Measurements from ENCODE around the gene TXNRD1.
"Not testable (repeated sequence)": the region's sequence is repeated elsewhere in the genome, so short reads cannot be mapped to it uniquely, and the experiment has no call there.

Gene TXNRD1

GRCh38 chr12:104331376-104331775, 115.8 kb downstream of the TXNRD1 start:
- no peak overlapping the region for H3K27ac ChIP-seq (replicated peaks)
- no peaks in the 10 kb centered on the region for H3K27me3 ChIP-seq (ENCODE audit: insufficient read depth, poor library complexity, severe bottlenecking)
- no peak overlapping the region for H3K4me3 ChIP-seq (replicated peaks; ENCODE audit: insufficient read depth, low read length)
- no peak for DNase-seq (ENCODE audit: low read depth in 1 of 2, low spot score in 1 of 2)
- no peak for TF ChIP-seq CTCF (IDR thresholded peaks at IDR 0.05; ENCODE audit: insufficient read depth, low read length)

- DNase-seq (ENCODE audit: low read depth in 1 of 2, low spot score in 1 of 2); H3K27me3 ChIP-seq (ENCODE audit: insufficient read depth, poor library complexity, severe bottlenecking); H3K27ac ChIP-seq (replicated peaks); H3K4me3 ChIP-seq (replicated peaks; ENCODE audit: insufficient read depth, low read length): not testable (repeated sequence)
These were observed 116.7 kb downstream of the TXNRD1 start for GRCh38 chr12:104332273-104332672.

- H3K27me3 ChIP-seq (ENCODE audit: insufficient read depth, poor library complexity, severe bottlenecking), result no peaks in the 10 kb centered on the region
- H3K4me3 ChIP-seq (replicated peaks; ENCODE audit: insufficient read depth, low read length), result no peak overlapping the region
- no peak for TF ChIP-seq POLR2AphosphoS5 (IDR thresholded peaks at IDR 0.05; ENCODE audit: low read depth)
- TF ChIP-seq SPI1 (IDR thresholded peaks at IDR 0.05; ENCODE audit: borderline replicate concordance, low read depth), result no peak
- TF ChIP-seq CTCF (IDR thresholded peaks at IDR 0.05; ENCODE audit: insufficient read depth, low read length), result no peak
- no peak for TF ChIP-seq REST (IDR thresholded peaks at IDR 0.05; ENCODE audit: insufficient replicate concordance, low read depth)
- no peak for TF ChIP-seq GABPA (IDR thresholded peaks at IDR 0.05; ENCODE audit: low read depth)
- DNase-seq (ENCODE audit: low read depth in 1 of 2, low spot score in 1 of 2), result no peak
- no peak overlapping the region for H3K27ac ChIP-seq (replicated peaks)
These were observed 118.2 kb downstream of the TXNRD1 start for GRCh38 chr12:104333692-104334255.

GRCh38 chr12:104334581-104334980, 119.0 kb downstream of the TXNRD1 start:
- H3K27me3 ChIP-seq (ENCODE audit: insufficient read depth, poor library complexity, severe bottlenecking), result no peaks in the 10 kb centered on the region
- DNase-seq (ENCODE audit: low read depth in 1 of 2, low spot score in 1 of 2), result no peak
- H3K4me3 ChIP-seq (replicated peaks; ENCODE audit: insufficient read depth, low read length), result no peak overlapping the region
- TF ChIP-seq GABPA (IDR thresholded peaks at IDR 0.05; ENCODE audit: low read depth), result no peak
- TF ChIP-seq CTCF (IDR thresholded peaks at IDR 0.05; ENCODE audit: insufficient read depth, low read length), result no peak
- TF ChIP-seq SPI1 (IDR thresholded peaks at IDR 0.05; ENCODE audit: borderline replicate concordance, low read depth), result no peak
- TF ChIP-seq REST (IDR thresholded peaks at IDR 0.05; ENCODE audit: insufficient replicate concordance, low read depth), result no peak
- TF ChIP-seq POLR2AphosphoS5 (IDR thresholded peaks at IDR 0.05; ENCODE audit: low read depth), result no peak
- no peak overlapping the region for H3K27ac ChIP-seq (replicated peaks)

Data from HL-60 (cell line).